ENCODE measurements around the gene IMMP1L.

DNA sequence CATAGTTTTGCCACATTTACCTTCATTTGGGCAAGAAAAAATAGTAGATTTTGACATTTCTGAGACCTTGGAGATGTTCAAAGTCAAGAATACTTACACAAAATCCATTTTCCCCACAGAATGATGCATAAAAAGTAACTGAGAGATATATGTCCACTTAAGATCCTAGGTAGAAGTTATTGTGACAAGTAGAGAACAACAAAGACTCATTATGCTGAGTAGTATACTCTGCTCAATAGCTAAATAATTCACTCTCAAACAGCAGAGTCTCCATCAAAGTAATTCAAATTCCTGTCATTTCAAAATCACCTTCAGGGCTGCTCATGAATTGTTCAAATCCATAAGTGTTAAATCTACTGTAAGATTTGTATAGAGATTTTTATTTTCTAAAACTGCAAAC is 35.3 kb downstream of the IMMP1L start:
- TF ChIP-seq, protein P1, sequence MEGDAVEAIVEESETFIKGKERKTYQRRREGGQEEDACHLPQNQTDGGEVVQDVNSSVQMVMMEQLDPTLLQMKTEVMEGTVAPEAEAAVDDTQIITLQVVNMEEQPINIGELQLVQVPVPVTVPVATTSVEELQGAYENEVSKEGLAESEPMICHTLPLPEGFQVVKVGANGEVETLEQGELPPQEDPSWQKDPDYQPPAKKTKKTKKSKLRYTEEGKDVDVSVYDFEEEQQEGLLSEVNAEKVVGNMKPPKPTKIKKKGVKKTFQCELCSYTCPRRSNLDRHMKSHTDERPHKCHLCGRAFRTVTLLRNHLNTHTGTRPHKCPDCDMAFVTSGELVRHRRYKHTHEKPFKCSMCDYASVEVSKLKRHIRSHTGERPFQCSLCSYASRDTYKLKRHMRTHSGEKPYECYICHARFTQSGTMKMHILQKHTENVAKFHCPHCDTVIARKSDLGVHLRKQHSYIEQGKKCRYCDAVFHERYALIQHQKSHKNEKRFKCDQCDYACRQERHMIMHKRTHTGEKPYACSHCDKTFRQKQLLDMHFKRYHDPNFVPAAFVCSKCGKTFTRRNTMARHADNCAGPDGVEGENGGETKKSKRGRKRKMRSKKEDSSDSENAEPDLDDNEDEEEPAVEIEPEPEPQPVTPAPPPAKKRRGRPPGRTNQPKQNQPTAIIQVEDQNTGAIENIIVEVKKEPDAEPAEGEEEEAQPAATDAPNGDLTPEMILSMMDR (IDR thresholded peaks at IDR 0.05), result no peak
- TF ChIP-seq, protein P2, sequence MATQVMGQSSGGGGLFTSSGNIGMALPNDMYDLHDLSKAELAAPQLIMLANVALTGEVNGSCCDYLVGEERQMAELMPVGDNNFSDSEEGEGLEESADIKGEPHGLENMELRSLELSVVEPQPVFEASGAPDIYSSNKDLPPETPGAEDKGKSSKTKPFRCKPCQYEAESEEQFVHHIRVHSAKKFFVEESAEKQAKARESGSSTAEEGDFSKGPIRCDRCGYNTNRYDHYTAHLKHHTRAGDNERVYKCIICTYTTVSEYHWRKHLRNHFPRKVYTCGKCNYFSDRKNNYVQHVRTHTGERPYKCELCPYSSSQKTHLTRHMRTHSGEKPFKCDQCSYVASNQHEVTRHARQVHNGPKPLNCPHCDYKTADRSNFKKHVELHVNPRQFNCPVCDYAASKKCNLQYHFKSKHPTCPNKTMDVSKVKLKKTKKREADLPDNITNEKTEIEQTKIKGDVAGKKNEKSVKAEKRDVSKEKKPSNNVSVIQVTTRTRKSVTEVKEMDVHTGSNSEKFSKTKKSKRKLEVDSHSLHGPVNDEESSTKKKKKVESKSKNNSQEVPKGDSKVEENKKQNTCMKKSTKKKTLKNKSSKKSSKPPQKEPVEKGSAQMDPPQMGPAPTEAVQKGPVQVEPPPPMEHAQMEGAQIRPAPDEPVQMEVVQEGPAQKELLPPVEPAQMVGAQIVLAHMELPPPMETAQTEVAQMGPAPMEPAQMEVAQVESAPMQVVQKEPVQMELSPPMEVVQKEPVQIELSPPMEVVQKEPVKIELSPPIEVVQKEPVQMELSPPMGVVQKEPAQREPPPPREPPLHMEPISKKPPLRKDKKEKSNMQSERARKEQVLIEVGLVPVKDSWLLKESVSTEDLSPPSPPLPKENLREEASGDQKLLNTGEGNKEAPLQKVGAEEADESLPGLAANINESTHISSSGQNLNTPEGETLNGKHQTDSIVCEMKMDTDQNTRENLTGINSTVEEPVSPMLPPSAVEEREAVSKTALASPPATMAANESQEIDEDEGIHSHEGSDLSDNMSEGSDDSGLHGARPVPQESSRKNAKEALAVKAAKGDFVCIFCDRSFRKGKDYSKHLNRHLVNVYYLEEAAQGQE (IDR thresholded peaks at IDR 0.05; ENCODE audit: insufficient read depth in 1 of 2, low read depth in 2 of 2, low read length in 1 of 2), result no peak

All from Panc1 (cell line).